HG03095 (cell line): ENCODE measurements around the gene LRRC61.
A peak's percentile ranks its signal among the peaks of the same experiment; 100 is the strongest.
"Not testable (repeated sequence)": the region's sequence is repeated elsewhere in the genome, so short reads cannot be mapped to it uniquely, and the experiment has no call there.

Experiments
- ATAC-seq: cut with Tn5 transposase; IDR thresholded peaks from one replicate; pipeline ENCODE4 v1.9.1; 2021; ENCODE audit warnings: moderate library complexity; ENCODE audit not compliant: unreplicated experiment

Gene LRRC61

GRCh38 chr7:150322833-150323681, at the start of gene LRRC61, which contains the start of gene ACTR3C:
Gene LRRC61, plus strand, starts transcription at chr7:150323355. Its CDS starts 13,507 bp downstream, at chr7:150336862.
Gene ACTR3C, minus strand, starts transcription at chr7:150323545. Its CDS starts 28,249 bp downstream, at chr7:150295296.
- ATAC-seq: peak; percentile 56

- ATAC-seq: not testable (repeated sequence)
Observed at GRCh38 chr7:150276132-150276695, 46.9 kb upstream of the LRRC61 start.

GRCh38 chr7:150278383-150278782, 44.8 kb upstream of the LRRC61 start:
- not testable (repeated sequence) for ATAC-seq

GRCh38 chr7:150281681-150282403, 41.3 kb upstream of the LRRC61 start:
- not testable (repeated sequence) for ATAC-seq

- ATAC-seq: not testable (repeated sequence)
Observed at GRCh38 chr7:150283111-150283510, 40.0 kb upstream of the LRRC61 start.

- ATAC-seq: not testable (repeated sequence)
Observed at GRCh38 chr7:150283608-150284007, 39.5 kb upstream of the LRRC61 start.

GRCh38 chr7:150285849-150286754, 37.1 kb upstream of the LRRC61 start:
- ATAC-seq: peak; percentile 63

GRCh38 chr7:150287815-150288214, 35.3 kb upstream of the LRRC61 start:
- not testable (repeated sequence) for ATAC-seq

GRCh38 chr7:150288816-150289215, 34.3 kb upstream of the LRRC61 start:
- ATAC-seq: not testable (repeated sequence)

- not testable (repeated sequence) for ATAC-seq
Observed at GRCh38 chr7:150290317-150290716, 32.8 kb upstream of the LRRC61 start.

- not testable (repeated sequence) for ATAC-seq
Observed at GRCh38 chr7:150295027-150295426, 28.1 kb upstream of the LRRC61 start.

GRCh38 chr7:150295614-150296013, 27.5 kb upstream of the LRRC61 start:
- ATAC-seq: not testable (repeated sequence)

- ATAC-seq: not testable (repeated sequence)
Observed at GRCh38 chr7:150296802-150297201, 26.4 kb upstream of the LRRC61 start.

- ATAC-seq: not testable (repeated sequence)
Observed at GRCh38 chr7:150297978-150298377, 25.2 kb upstream of the LRRC61 start.

- not testable (repeated sequence) for ATAC-seq
Observed at GRCh38 chr7:150302908-150303310, 20.2 kb upstream of the LRRC61 start.

- not testable (repeated sequence) for ATAC-seq
Observed at GRCh38 chr7:150304499-150305258, 18.5 kb upstream of the LRRC61 start.

- not testable (repeated sequence) for ATAC-seq
Observed at GRCh38 chr7:150305259-150305902, 17.8 kb upstream of the LRRC61 start.

GRCh38 chr7:150305903-150306284, 17.3 kb upstream of the LRRC61 start:
- not testable (repeated sequence) for ATAC-seq

GRCh38 chr7:150306377-150306776, 16.8 kb upstream of the LRRC61 start:
- not testable (repeated sequence) for ATAC-seq
